ENCODE data around the gene NOXO1. TPM values are rescaled to one million over a fixed set of nuclear protein-coding genes. Genes with fewer than 3 reads are reported as not detected.
"Not testable (repeated sequence)": the region's sequence is repeated elsewhere in the genome, so short reads cannot be mapped to it uniquely, and the experiment has no call there.

The NOXO1 gene
- total RNA-seq, 1 donor from 2014 or later: 0.63 TPM

DNA sequence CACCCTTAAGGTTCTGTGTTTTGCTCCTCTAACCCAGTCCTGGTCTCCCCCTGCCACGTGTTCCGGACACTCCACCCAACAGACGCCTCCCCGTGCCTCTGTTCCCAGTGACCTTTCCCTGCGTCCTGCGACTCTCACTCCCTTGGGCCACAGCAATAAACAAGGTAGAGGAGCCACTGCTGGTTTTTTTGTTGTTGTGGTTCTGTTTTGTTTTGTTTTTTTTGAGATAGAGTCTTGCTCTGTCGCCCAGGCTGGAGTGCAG lies 34.6 kb upstream of the NOXO1 start:
- Mint-ChIP-seq H3K4me1 (peaks cover 4% of the 10 kb centered on the region), H3K4me3 (no peak overlapping the region), H3K9me3 (no peaks in the 10 kb centered on the region), H3K36me3 (ENCODE audit: low read depth) (no peaks in the 10 kb centered on the region), H3K27ac (ENCODE audit: unreplicated experiment) (no peak overlapping the region), H3K27me3 (ENCODE audit: low read depth) (peaks cover 30% of the 10 kb centered on the region)
- TF ChIP-seq, protein P1, sequence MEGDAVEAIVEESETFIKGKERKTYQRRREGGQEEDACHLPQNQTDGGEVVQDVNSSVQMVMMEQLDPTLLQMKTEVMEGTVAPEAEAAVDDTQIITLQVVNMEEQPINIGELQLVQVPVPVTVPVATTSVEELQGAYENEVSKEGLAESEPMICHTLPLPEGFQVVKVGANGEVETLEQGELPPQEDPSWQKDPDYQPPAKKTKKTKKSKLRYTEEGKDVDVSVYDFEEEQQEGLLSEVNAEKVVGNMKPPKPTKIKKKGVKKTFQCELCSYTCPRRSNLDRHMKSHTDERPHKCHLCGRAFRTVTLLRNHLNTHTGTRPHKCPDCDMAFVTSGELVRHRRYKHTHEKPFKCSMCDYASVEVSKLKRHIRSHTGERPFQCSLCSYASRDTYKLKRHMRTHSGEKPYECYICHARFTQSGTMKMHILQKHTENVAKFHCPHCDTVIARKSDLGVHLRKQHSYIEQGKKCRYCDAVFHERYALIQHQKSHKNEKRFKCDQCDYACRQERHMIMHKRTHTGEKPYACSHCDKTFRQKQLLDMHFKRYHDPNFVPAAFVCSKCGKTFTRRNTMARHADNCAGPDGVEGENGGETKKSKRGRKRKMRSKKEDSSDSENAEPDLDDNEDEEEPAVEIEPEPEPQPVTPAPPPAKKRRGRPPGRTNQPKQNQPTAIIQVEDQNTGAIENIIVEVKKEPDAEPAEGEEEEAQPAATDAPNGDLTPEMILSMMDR (conservative IDR thresholded peaks at IDR 0.05): no peak
- no peak for DNase-seq (ENCODE audit: low read depth, low spot score)

DNA sequence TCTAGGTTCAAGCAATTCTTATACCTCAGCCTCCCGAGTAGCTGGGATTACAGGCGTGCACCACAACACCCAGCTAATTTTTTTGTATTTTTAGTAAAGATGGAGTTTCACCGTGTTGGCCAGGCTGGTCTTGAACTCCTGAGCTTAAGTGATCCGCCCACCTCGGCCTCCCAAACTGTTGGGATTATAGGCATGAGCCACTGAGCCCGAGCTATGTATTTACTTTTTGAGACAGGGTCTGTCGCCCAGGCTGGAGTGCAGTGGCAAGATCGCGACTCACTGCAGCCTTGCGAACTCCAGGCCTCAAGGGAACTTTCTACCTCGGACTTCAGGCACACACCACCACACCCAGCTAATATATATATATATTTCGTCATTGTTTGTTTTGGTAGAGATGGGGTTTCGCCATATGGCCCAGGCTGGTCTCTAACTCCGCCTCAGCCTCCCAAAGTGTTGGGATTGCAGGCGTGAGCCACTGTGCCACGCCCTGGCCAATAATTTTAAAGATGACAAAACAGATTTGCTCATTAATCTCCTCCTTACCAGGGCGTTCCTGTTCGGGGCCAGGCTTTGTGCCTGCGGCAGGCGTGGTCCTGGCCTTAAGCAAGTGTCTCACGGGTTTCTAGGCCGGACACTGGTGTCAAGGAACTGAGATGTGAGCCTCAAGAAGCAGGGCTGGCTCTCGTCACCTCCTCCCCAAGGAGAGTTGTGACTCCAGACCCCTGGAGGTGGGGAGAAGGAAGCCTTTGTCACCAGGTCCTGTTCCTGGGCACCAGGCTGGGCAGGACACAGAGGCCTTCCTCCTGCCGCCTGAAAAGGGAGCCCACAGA lies 34.1 kb upstream of the NOXO1 start:
- TF ChIP-seq, protein P1 (conservative IDR thresholded peaks at IDR 0.05): no peak
- Mint-ChIP-seq H3K9me3 (no peaks in the 10 kb centered on the region), H3K36me3 (ENCODE audit: low read depth) (no peaks in the 10 kb centered on the region), H3K27ac (ENCODE audit: unreplicated experiment) (no peak overlapping the region), H3K4me1 (peaks cover 2% of the 10 kb centered on the region), H3K27me3 (ENCODE audit: low read depth) (peaks cover 25% of the 10 kb centered on the region), H3K4me3 (no peak overlapping the region)
- no peak for DNase-seq (ENCODE audit: low read depth, low spot score)

DNA sequence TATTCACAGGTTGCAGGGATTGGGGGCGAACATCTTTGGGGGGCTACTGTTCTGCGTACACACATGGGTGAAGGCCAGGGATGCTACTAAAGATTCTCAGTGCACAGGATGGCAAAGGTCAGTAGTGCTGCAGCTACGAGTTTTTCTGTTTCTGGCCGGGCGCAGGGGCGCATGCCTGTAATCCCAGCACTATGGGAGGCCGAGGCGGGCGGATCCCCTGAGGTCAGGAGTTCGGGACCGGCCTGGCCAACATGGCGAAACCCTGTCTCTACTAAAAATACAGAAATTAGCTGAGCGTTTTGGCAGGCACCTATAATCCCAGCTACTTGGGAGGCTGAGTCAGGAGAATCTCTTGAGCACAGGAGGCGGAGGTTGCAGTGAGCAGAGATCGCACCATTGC lies 32.3 kb upstream of the NOXO1 start:
- DNase-seq (ENCODE audit: low read depth, low spot score): no peak
- H3K4me1 Mint-ChIP-seq: peaks cover 11% of the 10 kb centered on the region
- peak overlapping the region; percentile 59 for H3K4me3 Mint-ChIP-seq
- peaks cover 11% of the 10 kb centered on the region for H3K27me3 Mint-ChIP-seq (ENCODE audit: low read depth)
- H3K36me3 Mint-ChIP-seq (ENCODE audit: low read depth): no peaks in the 10 kb centered on the region
- TF ChIP-seq, protein P1 (conservative IDR thresholded peaks at IDR 0.05): no peak
- H3K9me3 Mint-ChIP-seq: no peaks in the 10 kb centered on the region
- no peak overlapping the region for H3K27ac Mint-ChIP-seq (ENCODE audit: unreplicated experiment)

DNA sequence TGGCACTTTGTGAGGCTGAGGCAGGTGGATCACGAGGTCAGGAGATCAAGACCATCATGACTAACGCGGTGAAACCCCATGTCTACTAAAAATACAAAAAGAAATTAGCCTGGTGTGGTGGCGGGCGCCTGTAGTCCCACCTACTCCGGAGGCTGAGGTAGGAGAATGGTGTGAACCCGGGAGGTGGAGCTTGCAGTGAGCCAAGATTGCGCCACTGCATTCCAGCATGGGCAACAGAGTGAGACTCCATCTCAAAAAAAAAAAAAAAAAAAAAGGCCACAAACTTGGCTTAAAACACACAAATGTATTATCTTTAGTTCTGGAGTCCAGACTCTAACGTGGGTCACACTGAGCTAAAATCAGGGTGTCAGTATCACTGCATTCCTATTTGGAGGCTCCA lies 30.5 kb upstream of the NOXO1 start:
- H3K36me3 Mint-ChIP-seq (ENCODE audit: low read depth); H3K27me3 Mint-ChIP-seq (ENCODE audit: low read depth); H3K4me3 Mint-ChIP-seq; H3K27ac Mint-ChIP-seq (ENCODE audit: unreplicated experiment); DNase-seq (ENCODE audit: low read depth, low spot score); H3K9me3 Mint-ChIP-seq: not testable (repeated sequence)
- peaks cover 21% of the 10 kb centered on the region for H3K4me1 Mint-ChIP-seq

DNA sequence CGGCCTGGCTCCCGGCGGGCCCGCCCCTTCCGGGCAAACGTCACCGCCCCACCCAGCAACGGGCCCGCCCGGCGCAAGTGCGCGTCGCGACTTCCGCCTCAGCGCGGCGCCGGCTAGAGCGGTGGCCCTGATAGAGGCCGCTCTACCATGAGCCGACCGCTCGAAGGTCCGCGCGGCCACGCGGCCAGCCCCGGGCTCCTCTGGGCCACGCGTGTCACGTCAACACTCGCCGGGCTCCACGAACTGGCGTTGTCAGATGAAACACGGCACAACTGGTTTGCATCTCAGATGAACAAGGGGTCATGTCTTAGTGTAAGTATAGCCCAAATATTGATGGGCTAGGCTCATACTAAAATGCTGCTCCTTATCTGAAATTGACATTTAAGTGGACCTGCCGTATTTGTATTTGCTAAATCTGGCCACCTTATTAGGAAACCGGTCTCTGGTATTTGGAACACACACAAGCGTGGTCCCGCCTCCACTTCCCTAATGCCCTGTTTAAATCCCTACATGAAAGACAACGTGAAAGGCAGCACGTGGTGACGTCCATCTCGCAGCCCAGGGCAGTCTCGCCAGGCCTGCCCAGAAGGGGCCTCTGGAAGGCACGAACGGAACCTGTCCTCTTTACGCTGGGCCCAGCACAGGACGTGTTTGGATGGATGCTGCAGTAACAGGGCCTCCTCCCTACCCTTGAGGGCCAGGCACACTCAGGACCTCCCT lies 28.7 kb upstream of the NOXO1 start, which contains the start of gene ZNF598:
ZNF598 (minus strand) TSS at position 31 of the 720 bp plus-strand sequence.
- Mint-ChIP-seq H3K36me3 (ENCODE audit: low read depth) (no peaks in the 10 kb centered on the region), H3K4me3 (peak within 1 kb of the TSS; percentile 95), H3K27ac (ENCODE audit: unreplicated experiment) (peak within 1 kb of the TSS; percentile 89), H3K9me3 (no peaks in the 10 kb centered on the region), H3K4me1 (peaks cover 25% of the 10 kb centered on the region), H3K27me3 (ENCODE audit: low read depth) (no peaks in the 10 kb centered on the region)
- TF ChIP-seq, protein P1 (conservative IDR thresholded peaks at IDR 0.05): peak; percentile 23
- DNase-seq (ENCODE audit: low read depth, low spot score): peak; percentile 62

DNA sequence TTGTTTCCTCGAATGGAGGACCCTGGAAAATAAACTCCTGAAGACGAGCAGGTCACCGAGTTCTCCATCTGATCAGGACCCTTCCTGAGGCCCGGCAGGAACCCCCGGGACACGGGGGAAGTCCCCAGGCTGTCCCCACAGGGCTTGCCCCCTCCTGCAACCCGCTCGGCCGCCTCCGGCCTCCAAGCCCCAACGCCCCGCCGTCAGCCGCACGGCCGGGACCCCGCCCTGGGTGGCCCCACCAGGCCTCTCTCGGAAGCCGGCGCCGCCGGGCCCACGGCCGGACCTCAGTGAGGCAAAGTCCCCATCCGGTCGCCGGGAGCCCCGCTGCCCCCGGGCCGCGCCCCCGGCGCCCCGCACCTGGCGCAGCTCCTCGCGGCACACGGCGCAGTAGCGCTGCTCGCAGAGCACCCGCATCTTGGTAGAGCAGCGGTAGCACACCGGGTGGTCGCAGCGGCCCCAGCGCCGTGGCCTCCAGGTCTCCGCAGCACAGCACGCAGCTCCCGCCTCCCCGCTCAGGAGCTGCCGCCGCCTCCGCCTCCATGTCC lies 28.0 kb upstream of the NOXO1 start:
- Mint-ChIP-seq H3K9me3 (no peaks in the 10 kb centered on the region), H3K36me3 (ENCODE audit: low read depth) (no peaks in the 10 kb centered on the region), H3K4me1 (peaks cover 25% of the 10 kb centered on the region), H3K27me3 (ENCODE audit: low read depth) (no peaks in the 10 kb centered on the region), H3K27ac (ENCODE audit: unreplicated experiment) (no peak overlapping the region), H3K4me3 (peak overlapping the region; percentile 88)
- DNase-seq (ENCODE audit: low read depth, low spot score): no peak
- TF ChIP-seq, protein P1 (conservative IDR thresholded peaks at IDR 0.05): no peak

All from neural crest cell (in vitro differentiated cells).